ENCODE data around the gene NOS2.
"Not testable (repeated sequence)": the region's sequence is repeated elsewhere in the genome, so short reads cannot be mapped to it uniquely, and the experiment has no call there.

Gene NOS2

DNA sequence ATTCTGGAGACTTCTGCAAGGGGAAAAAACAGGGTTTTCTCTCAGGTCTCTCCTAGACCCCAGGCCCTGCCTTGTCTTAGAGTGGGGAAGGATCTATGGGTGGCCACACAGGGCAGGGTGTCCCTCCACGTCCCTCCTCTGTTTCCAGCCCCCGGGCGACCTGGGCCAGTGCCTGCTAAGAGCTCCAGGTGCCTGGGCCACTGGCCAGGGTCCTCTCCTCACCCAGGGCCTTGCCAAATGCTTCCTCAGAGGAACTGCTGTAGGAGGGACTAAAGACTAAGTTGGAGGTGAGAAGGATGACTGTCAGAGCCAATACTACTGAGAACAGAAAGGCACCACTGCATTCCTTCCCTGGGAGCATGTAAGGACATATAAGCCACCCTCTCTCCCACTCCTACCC lies 11.4 kb downstream of the NOS2 start:
- no peak for DNase-seq (ENCODE audit: low spot score)

DNA sequence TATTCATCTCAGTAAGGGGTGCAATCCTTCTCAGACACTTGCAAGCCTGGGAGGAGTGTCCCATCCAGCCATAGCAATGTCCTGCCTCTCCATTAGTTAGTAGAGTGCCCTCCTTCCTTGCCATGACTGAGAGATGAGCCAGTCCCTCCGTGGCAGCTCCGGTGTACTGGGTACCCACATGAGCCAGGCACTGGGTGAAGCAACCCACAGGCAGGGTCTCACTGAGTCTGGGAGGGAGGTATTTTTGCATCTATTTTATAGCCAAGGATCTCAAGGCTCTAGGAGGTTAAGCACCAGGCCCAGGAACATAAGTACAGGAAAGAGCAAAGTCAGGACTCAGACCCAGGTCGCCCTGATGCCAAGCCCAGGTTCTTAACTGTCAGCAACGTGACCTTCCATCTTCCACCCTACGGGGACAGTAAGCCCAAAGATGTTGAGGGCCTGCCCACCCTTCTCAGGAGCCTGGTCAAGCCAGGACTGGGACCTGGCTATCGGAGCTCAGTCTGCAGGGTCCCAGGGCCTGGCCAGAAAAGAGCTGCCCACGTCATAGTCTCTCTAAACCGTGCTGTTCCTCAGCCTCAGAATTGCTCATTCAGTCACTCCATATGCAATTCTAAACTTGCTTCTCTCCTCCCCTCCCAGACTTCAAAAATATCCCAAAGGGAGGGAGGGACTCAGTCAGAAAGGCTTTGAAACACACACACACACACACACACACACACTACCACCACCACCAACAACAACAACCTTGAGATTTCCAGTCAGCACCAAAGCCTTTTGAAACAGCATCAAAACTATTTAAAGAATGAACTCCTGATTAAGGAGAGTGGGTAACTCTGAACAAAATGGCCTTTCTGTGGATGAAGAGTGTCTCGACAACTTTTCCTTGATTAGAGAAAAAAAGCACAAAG lies 16.6 kb downstream of the NOS2 start:
- DNase-seq (ENCODE audit: low spot score), result no peak

DNA sequence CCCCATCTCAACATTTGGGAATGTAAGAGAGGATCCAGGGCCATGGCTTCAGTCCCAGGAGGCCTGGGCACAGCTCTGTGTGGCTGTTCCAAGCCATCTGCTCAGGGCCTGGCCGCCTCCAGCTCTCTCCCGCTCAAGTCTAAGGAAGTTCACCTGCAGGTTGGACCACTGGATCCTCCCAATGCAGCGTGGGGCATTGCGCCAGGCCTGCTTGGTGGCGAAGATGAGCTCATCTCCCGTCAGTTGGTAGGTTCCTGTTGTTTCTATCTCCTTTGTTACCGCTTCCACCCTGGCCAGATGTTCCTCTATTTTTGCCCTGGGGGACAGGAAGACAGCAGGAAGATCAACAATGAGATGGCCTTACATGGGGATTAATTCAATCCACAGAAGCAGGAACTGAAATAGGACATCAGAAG lies 17.5 kb downstream of the NOS2 start:
- no peak for DNase-seq (ENCODE audit: low spot score)

DNA sequence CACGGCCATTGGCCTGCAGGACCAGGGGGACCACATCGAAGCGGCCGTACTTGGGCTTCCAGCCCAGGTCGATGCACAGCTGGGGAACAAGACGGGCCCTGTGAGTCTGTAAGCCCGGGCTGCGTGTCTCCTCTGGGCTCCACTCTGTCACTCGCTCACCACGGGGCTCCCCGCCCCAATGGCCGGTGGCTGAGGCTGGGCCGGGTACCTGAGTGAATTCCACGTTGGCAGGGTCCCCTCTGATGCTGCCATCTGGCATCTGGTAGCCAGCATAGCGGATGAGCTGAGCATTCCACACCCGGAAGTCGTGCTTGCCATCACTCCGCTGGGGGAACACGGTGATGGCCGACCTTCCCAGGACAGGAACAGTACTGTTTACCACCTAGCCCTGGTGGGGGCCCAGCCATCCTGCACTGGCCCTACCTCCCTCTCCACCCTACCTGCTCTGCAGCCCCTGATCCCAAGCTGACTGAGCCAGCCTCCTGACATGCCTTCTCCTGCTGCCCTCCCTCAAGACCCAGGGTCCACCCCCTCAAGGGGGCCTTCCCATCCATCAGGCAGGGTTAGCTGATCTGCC lies 19.4 kb downstream of the NOS2 start:
- no peak for DNase-seq (ENCODE audit: low spot score)

DNA sequence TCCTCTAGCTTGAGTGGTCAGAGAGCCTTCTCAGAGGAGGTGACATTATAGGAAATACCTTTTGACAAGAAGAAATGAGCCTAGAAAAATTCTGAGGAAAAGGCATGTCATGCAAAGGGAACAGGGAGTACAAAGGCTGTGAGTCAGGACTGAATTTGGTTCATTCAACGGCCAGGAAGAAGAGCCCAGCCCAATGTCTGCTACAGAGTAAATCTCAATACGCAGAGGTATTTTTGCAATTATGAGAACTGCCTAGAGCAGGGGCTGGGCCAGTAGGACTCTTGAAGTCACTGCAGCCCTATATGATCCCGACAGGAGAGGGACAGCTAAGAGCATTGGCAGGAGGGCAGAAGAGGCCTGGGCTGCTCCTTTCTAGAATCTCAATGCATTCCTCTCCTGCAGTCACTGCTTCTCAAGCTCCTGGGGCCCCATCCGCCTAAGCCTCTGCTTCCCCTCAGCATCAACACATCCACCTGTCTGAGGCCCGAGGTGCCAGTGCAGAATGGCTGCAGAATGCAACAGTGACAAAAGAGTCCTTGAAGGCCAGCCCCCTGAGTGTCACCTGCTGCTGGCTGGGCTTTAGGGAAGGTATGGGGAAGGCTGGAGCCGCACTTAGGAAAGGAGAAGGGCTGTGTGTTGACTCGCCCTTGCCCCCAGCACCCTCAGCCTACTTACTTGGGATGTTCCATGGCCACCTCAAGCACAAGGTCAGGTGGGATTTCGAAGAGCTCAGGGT lies 20.1 kb downstream of the NOS2 start:
- DNase-seq (ENCODE audit: low spot score), result no peak

DNA sequence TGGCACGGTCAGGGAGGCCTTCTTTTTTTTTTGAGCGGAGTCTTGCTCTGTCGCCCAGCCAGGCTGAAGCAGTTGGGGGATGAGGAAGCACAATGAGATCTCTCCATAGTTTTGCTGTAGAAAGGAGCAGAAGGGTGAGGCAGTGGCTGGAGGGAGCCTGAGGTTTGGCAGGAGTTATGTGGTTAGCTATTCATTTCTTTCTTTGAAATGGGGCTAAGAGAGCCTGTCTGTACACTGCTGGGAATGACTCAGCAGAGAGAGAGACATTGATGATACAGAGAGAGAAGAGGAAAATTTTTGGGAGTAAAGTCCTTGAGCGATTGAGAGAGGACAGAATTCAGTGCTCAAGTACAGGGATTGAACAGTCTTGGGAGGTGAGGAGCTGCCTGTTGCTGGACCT lies 22.1 kb downstream of the NOS2 start:
- no peak for DNase-seq (ENCODE audit: low spot score)

DNA sequence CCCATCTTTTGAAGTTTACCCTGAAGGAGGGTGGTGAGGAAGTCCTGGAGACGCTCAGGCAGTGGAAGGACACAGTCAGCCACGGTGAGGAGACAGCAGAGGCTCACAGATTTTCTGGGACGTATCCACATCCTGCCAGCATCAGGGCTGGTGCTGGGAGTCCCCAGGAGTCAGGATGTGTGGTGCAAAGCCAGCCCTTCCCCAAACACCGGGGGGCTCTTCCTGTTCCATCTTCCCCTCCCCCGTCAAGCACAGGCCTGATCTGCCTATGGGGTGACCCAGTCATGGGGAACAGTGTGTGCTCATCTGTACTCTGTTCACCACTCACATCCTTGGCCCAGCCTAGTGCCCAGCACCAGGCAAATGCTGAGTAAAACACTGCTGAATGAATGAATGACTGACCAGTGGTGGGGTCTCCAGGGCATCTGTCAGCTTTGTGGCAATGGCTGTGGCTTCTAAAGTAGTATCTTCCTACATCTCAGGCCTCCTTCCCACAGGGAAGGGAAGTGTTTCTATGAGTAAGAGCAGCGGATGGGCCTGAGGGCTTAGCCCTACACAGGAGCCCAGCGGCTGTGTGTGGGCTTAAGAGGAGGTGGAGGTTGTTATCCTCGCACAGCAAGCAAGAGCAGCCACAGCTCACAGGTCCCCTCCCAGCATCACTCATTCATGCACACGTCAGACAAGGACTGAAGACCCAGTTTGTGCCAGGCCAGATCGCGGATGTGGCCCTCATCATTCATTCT lies 23.3 kb downstream of the NOS2 start:
- no peak for DNase-seq (ENCODE audit: low spot score)

DNA sequence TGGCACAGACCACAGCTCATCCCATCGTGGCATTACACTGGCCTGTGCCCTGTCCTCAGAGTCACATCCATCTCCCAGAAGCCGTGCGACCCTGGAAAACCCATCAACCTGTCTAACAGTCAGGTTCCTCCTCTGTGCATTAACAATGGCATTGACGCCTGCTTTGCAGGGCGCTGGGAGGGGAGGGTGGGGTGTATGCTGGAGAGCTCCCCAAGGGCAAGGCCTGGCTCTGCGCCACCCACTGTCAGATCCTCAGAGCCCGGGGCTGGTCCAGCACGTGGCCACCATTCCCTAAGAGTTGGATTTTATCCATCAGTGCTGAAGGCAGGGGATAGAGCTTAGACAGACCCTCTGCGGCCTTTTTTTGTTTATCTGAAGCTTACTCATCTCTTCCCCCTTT lies 28.7 kb downstream of the NOS2 start:
- DNase-seq (ENCODE audit: low spot score), result no peak

DNA sequence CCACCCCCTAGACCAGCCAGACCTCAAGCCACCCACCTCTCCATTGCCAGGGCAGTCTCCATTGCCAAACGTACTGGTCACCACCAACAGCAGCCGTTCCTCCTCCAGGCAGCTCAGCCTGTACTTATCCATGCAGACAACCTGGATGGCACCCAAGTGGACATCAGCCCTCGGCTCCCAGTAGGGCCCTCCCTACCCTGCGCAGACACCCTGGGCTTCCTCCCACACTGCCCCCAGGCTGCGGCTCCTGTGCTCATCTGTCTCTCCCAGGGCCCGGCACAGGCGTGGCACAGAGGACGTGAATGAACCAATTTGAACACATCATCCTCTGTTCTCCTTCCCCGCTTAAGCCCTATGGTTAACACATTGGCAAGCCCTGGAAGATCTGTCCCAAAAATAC lies 29.5 kb downstream of the NOS2 start:
- DNase-seq (ENCODE audit: low spot score), result no peak

DNA sequence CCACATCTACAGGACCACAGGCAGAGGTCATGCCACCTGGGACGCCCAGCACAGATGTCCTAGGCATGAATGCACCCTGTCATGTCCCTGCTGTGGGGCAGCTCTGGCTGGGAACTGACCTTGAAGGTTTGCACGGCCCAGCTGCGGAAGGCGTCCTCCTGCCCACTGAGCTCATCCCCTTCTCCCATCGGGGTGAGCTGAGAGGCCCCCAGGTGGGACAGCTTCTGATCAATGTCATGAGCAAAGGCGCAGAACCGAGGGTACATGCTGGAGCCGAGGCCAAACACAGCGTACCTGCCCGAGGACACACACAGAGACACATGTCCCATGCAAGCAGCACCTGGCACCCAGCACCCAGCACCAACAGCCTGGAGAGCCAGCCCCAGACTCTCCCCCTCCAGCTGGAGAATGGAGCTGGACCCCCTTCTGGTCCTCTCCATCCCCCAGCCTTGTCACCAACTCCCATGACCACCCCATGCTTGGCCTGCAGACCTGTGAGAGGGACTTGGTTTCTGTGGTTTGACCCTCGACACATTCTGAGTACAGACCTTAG lies 31.4 kb downstream of the NOS2 start:
- DNase-seq (ENCODE audit: low spot score), result no peak

DNA sequence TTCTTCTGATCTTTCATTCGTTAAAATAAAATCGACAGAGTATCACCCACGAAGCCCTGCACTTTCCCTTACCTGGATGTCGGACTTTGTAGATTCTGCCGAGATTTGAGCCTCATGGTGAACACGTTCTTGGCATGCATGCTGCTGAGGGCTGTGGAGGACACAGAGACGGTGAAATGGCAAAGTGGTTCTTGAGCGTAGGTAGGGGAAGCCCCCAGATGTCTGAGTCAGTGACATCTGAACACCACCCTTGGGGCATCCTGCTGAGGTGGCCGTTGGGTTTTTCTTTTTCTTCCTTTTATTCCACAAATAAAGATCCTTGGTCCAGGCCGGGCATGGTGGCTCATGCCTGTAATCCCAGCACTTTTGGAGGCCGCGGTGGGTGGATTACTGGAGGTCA lies 33.9 kb downstream of the NOS2 start:
- DNase-seq (ENCODE audit: low spot score), result no peak

DNA sequence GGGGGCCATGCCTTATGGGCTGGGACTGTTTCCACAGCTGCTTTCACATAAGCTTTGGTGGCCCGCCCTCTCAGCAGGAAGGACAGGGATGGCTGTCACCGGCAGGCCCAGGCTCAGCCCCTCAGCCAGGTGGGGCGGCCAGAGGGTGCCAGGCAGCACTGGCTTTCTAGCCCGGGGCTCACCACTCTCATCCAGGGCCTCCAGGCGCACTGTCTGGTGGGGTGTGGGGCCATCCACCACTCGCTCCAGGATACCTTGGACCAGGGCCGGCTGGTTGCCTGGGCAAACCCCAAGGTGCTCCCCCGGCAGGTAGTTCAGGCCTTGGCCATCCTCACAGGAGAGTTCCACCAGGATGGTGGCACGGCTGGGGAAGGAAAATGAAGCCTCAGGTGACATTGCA lies 35.0 kb downstream of the NOS2 start:
- DNase-seq (ENCODE audit: low spot score), result no peak

DNA sequence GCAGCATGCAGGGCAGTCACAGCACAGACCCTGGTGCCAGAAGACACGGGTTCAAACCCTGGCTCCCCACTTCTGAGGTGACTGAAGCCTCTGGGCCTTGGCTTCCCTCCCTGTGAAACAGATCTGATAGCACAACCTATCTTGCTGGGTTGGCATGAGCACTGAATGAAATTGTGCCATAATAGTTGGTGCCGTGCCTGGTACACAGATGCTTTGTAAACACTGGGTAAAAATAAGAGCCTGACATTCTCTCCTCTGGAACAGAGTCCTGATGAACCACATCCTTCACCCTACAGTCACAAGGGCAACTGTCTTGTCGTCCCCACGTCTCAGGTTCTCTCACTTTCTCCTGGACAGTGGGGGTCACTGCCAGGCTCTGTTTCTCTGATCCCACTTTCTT lies 35.7 kb downstream of the NOS2 start:
- no peak for DNase-seq (ENCODE audit: low spot score)

DNA sequence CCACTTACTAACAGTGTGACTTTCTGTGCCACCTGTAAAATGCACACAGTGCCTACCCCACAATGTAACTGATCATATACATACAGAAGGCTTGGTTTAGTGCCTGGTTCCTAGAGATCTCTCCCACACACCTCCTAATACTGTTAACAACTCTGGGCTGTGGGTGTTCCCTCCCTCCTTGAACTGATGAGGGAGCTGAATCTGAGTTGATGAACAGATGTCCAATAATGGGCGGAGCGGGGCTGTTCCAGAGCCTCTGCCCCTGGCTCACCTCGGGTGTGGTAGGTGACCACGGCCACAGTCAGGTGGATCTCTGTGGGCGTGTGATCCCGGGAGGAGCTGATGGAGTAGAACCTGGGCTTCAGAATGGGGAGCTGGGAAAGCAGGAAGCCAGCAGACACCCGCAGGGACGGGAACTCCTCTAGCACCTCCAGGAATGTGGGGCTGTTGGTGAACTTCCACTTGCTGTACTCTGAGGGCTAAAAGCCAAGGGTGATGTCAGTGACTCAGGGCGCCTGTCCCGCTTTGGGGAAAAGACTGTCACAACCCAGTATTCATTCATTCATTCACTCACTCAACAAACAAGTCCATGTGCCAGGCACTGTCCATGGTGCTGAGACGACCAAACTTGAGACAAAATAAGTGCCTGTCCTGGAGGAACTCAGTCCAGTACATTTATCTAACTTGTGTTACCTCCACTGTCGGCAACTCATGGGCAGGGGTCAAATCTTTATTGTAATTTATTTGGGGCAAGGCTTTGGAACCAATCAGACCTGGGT lies 37.6 kb downstream of the NOS2 start:
- DNase-seq (ENCODE audit: low spot score), result peak; percentile 5

DNA sequence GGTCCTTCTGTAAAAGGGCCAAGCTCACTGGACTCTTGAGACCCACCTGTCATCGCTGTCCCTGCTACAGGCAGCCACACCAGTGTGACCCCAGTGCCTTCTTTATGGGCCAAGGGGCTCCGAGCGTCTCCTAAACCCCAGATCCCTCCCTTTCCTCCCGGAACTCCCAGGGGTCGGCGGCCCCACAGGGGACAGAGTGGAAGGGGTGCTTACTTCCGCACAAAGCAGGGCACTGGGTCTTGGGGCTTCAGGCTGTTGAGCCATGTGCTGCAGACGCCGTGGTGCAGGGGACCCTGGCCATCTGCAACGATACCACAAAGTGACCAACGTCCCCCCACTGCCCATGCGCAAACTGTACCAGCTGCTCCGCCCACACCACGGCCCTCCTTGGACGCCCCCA lies 39.4 kb downstream of the NOS2 start:
- DNase-seq (ENCODE audit: low spot score), result not testable (repeated sequence)

DNA sequence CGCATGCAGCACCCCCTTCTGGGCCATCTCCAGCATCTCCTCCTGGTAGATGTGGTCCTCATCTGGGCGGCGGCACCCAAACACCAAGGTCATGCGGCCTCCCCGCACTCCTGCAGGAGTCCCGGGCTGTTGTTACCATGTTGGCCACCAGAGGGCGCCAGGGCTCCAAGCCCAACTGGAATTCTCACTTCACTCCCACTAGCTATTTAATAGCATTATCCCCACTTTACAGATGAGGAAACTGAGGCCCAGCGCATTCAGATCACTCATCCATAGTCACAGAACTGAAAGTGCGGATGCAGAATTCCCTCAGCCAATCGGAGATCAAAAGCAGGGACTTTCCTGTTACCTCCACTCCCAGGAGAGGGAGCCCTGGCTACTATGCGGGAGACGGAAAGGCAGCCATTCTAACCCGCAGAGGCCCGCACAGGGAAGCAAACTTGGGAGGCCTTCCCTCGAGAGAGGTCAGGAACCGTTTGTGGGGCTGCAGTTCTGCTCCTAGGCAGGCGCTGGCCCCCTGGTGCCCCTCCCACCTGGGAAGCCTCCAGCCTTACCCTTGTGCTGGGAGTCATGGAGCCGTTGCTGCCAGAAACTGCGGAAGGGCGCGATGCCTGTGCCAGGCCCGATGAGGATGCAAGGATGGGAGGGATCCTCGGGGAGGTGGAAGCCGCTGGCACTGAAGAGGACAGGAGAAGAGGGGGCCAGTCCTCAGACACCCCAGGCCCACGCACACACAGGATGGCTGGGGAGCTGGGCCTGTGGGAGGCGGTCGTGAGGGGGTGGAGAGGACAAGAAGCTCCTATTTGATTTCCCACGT lies 40.1 kb downstream of the NOS2 start:
- DNase-seq (ENCODE audit: low spot score), result peak; percentile 66

DNA sequence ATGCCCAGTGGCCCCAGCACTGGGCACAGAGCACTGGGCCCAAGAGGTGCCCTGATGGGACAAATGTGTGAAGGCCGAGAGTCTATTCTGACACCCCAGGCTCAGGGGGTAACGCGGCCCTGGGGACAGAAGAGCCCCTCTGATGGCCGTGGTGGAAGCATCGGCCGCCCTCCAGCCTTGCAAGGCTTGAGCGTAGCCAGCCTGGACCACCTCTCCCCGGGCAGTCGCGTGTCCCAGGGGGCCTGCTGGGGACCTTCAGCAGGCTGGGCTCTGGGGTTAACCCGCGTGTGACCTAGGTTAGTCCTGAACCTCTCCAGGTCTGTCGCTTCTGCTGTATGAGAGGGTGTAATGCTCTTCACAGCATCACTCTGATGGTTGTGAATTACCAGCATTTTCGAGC lies 40.8 kb downstream of the NOS2 start:
- DNase-seq (ENCODE audit: low spot score), result no peak

DNA sequence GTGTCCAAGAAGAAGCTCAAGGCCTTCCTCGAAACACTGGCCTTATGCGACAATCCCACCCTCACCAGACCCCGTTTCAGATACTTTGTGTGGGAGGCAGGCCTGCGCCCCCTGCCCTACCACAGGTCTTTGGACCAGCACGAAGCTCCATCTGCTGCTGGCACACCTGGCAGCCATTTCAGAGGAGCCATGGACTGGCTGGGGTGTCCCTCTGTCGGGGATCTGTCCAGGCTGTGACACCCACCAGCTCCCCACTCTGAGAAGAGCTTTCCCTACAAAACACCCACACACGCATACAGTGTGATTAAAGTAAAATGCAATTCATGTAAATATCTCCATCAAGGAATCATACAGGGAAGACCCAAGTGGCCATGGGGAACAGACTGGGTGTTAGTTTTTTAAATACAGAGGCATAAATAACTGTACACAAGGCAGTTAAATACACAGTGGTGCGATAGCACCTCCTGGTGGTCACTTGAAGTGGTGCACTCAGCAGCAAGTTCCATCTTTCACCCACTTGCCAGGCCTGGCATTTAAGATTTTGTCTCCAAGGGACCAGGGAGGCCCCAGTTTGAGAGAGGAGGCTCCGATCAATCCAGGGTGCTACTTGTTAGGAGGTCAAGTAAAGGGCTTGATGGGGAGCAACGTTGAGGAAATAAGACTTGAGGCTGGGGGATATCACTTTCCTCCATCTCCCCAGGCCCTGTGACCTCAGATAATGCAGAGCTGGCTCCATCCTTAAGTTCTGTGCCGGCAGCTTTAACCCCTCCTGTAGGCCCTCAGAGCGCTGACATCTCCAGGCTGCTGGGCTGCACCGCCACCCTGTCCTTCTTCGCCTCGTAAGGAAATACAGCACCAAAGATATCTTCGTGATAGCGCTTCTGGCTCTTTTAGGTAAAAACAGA lies 43.6 kb downstream of the NOS2 start:
- peak; percentile 67 for DNase-seq (ENCODE audit: low spot score)

DNA sequence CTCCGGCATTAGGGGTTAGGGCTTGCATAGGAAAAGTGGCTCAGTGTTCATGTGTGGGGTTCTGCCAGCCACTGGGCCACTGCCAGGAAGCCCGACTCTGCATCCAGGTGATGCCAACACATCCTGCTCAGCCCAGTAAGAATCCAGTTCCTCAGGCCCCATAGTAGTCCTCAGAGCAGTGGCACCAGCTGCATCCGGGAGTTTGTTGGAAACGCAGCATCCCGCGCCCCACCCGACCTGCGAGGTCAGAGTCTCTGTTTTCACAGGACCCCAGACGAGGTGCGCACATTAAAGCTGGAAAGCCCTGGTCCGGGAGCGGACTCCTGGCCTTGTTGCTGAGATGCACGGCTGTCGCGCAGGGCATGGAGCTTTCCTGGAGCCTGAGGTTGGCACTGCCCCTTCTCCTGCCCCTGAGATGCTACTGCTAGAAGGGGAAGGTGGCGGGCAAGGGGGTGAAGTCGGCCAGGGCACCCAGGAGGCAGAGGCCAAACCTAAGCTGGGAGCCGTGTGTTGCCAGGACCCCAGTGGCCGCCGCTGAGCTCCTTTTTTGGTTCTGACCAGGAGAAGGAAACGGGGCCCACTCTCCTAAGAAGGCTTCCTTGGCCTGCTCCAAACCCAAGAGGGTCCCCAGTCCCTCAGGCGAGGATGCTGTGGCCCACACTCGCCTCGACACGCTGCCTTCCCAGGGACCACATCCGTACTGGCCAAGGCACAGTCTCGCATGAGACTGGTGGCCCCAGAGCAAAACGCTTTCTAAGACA lies 44.4 kb downstream of the NOS2 start:
- DNase-seq (ENCODE audit: low spot score), result no peak

Data from activated CD4-positive, alpha-beta T cell treated with anti-CD3 and anti-CD28 coated beads, Interleukin-2, Interleukin-4, amounts not matched to agents 100 ng/mL and 50 ng/mL, durations not matched to agents 16 hours and 8 hours (primary cell).